Mucosa of descending colon (tissue), 3 donors: ENCODE results near the gene USP5. TPM values are rescaled to one million over a fixed set of nuclear protein-coding genes. Genes with fewer than 3 reads are reported as not detected.

Experiments
- ATAC-seq: fragments of 200-7000 bp; cut with Tn5 transposase; one replicate; pipeline ENCODE4 v1.9.1; 2020; ENCODE audit warnings: mild to moderate bottlenecking, moderate library complexity
- DNase-seq, 3 donors: peaks; one replicate each; pipeline ENCODE4 v3.0.0-alpha.2; 2020
- H3K36me3 ChIP-seq: fragments of 200-600 bp; one replicate; pipeline ENCODE4 v1.8.0; 2021; ENCODE audit warnings: low read depth, mild to moderate bottlenecking
- H3K4me1 ChIP-seq: fragments of 200-600 bp; one replicate; pipeline ENCODE4 v1.8.0; 2021; ENCODE audit warnings: low read depth, mild to moderate bottlenecking
- H3K4me3 ChIP-seq: fragments of 200-600 bp; one replicate; pipeline ENCODE4 v1.8.0; 2021; ENCODE audit warnings: mild to moderate bottlenecking
- H3K9me3 ChIP-seq: fragments of 200-600 bp; one replicate; pipeline ENCODE4 v1.8.0; 2021; ENCODE audit warnings: mild to moderate bottlenecking
- intact Hi-C, 2 donors: fragments of 100-400 bp; cut with DNase I in 1 of 2; cut with micrococcal nuclease in 1 of 2; formaldehyde crosslinking; loops; one replicate each; pipeline versions ENCODE4 v1.11.0 to v1.11.1; 2022; cut with DNase I, micrococcal nuclease
- total RNA-seq, 3 donors: library from RNA; stranded (reverse); fragmentation: NEBNext Ultra II Directional in 2 of 3; extraction: Animal tissue kit (Norgen Biotek cat#: 25700) in 2 of 3; gene quantifications; one replicate each; pipeline versions ENCODE4 v1.2.1 to v1.2.4, GENCODE V29; 2021 to 2023
- TF ChIP-seq, protein P1 (sequence below): fragments of 200-600 bp; IDR thresholded peaks from one replicate; pipeline ENCODE4 v1.8.0; 2022; ENCODE audit warnings: antibody characterized with exemption, mild to moderate bottlenecking
- donor health status: DM: no; HTN: no; CAD: no; lungs with moderate emphysema.
- donor health status: DM: no; HTN: no; CAD: no.
- donor health status: DM: no; HTN: yes; CAD: no.

USP5 gene
- total RNA-seq, 3 donors from 2014 or later, result 65.9 to 80.7 (median 79.7) TPM

DNA sequence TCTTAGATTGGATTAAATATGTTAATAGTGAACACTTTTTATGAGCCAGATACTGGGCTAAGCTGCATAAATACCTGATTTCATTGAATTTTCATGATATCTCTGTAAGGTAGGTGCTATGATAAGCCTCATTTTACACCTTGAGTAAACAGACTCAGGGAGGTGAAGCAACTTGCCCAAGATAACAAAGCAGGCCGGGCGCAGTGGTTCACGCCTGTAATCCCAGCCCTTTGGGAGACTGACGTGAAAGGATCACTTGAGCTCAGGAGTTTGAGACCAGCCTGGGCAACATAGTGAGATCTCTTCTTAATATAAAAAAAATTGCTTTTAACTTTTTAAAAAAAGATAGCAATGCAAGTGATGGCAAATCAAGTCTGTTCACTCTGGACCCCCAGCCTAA, 9.9 kb upstream of the USP5 start:
- intact Hi-C loops, result no loop called here
- DNase-seq, result no peak
- Histone ChIP-seq H3K4me1 (no peaks in the 10 kb centered on the region), H3K9me3 (no peaks in the 10 kb centered on the region), H3K36me3 (no peaks in the 10 kb centered on the region), H3K4me3 (no peak overlapping the region)
- TF ChIP-seq, protein P1, sequence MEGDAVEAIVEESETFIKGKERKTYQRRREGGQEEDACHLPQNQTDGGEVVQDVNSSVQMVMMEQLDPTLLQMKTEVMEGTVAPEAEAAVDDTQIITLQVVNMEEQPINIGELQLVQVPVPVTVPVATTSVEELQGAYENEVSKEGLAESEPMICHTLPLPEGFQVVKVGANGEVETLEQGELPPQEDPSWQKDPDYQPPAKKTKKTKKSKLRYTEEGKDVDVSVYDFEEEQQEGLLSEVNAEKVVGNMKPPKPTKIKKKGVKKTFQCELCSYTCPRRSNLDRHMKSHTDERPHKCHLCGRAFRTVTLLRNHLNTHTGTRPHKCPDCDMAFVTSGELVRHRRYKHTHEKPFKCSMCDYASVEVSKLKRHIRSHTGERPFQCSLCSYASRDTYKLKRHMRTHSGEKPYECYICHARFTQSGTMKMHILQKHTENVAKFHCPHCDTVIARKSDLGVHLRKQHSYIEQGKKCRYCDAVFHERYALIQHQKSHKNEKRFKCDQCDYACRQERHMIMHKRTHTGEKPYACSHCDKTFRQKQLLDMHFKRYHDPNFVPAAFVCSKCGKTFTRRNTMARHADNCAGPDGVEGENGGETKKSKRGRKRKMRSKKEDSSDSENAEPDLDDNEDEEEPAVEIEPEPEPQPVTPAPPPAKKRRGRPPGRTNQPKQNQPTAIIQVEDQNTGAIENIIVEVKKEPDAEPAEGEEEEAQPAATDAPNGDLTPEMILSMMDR, result no peak
- ATAC-seq, result no peak

DNA sequence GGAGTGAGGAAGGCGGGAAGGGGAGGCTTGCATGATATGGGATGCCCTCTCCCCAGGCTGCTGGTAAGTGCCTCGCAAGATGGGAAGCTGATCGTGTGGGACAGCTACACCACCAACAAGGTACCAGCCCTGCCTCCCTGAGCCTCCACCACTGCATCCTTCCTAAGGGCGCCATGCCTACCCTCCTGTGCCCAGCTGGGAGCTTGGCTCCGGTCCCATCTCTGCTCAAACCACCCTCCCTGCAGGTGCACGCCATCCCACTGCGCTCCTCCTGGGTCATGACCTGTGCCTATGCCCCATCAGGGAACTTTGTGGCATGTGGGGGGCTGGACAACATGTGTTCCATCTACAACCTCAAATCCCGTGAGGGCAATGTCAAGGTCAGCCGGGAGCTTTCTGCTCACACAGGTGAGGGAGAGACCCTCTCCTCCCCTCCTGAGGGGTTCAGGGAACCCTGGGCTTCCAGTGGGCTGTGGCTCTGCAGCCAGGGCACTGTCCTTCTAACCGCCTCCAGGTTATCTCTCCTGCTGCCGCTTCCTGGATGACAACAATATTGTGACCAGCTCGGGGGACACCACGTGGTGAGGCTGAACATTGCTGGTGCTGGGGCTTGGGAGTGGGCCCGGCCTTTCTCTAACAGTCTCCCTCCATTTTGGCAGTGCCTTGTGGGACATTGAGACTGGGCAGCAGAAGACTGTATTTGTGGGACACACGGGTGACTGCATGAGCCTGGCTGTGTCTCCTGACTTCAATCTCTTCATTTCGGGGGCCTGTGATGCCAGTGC, 8.6 kb upstream of the USP5 start:
- ATAC-seq (peak; percentile 42), DNase-seq (no peak)
- no peaks in the 10 kb centered on the region for H3K9me3 ChIP-seq
- no peaks in the 10 kb centered on the region for H3K36me3 ChIP-seq
- TF ChIP-seq, protein P1, result no peak
- H3K4me3 ChIP-seq, result no peak overlapping the region
- H3K4me1 ChIP-seq, result no peaks in the 10 kb centered on the region
- intact Hi-C loops, result no loop called here

DNA sequence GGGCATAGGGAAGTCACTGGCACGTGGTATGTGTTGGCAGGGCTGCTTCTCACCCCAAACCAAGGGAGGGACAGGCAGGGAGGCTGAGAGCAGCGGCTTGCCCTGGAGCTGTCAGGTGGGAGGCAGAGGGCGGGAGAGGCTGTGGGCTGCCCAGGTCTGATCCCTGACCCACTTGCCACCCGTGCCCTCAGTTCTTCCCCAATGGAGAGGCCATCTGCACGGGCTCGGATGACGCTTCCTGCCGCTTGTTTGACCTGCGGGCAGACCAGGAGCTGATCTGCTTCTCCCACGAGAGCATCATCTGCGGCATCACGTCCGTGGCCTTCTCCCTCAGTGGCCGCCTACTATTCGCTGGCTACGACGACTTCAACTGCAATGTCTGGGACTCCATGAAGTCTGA, 6.6 kb upstream of the USP5 start:
- Histone ChIP-seq H3K36me3 (no peaks in the 10 kb centered on the region), H3K4me3 (no peak overlapping the region), H3K9me3 (no peaks in the 10 kb centered on the region), H3K4me1 (peaks cover under 1% of the 10 kb centered on the region)
- DNase-seq (no peak), ATAC-seq (no peak)
- intact Hi-C loops, result no loop called here
- TF ChIP-seq, protein P1, result no peak

DNA sequence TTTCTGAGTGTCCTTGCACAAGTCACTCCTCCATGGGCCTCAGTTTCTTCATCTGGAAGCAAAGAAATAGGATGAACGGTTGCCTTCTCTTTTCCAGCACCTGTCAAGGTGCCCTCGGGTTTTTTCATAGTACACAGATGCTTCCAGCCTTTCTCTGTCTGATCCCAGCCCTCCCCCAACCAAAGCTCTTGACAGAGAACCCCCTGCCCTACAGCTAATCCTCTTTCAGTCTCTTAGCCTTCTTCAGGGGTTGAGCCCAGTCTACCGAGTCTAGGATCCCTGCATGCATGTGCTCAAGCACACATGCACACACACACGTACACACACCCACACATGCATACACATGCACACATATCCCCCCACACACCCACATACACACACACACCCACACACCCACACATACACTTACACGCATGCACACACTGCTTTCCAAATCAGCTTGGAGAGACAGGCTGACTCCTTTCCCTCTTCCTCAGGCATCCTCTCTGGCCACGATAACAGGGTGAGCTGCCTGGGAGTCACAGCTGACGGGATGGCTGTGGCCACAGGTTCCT, 5.6 kb upstream of the USP5 start:
- intact Hi-C loops, result no loop called here
- no peaks in the 10 kb centered on the region for H3K9me3 ChIP-seq
- TF ChIP-seq, protein P1, result no peak
- peaks cover 8% of the 10 kb centered on the region for H3K4me1 ChIP-seq
- DNase-seq (no peak), ATAC-seq (no peak)
- no peak overlapping the region for H3K4me3 ChIP-seq
- H3K36me3 ChIP-seq, result no peaks in the 10 kb centered on the region

DNA sequence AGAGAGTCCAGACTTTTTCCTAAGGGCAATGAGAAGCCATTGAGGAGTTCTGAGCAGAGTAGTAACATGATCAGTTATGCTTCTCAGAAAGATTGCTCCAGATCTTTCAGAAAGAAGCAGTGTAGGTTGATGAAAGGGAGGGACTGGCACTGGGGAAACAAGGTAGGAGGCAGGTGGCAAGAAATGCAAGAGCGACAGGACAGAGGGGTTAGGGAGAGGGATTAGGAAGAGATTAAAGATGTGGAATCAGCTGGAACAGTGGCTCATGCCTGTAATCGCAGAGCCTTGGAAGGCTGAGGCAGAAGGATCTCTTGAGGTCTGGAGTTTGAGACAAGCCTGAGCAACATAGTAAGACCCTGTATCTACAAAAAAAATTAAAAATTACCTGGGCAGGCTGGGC, 4.3 kb upstream of the USP5 start:
- no peak overlapping the region for H3K4me3 ChIP-seq
- no peak for ATAC-seq
- H3K9me3 ChIP-seq, result no peaks in the 10 kb centered on the region
- intact Hi-C loops, result no loop called here
- DNase-seq, result no peak
- H3K36me3 ChIP-seq, result no peaks in the 10 kb centered on the region
- H3K4me1 ChIP-seq, result peaks cover 8% of the 10 kb centered on the region
- TF ChIP-seq, protein P1, result no peak
